GM12878 (cell line): ENCODE results near the gene WFS1. TPM values are rescaled to one million over a fixed set of nuclear protein-coding genes. Genes with fewer than 3 reads are reported as not detected.

Experiments
- CBX3 ChIP-seq: fragments of 200-600 bp; sonication (generic); IDR thresholded peaks from 2 replicates; pipeline ENCODE4 v1.6.1; 2016; ENCODE audit warnings: low read depth, borderline replicate concordance
- CEBPZ ChIP-seq: fragments of 150-350 bp; IDR thresholded peaks from 2 replicates; pipeline ENCODE4 v1.6.1; 2016; ENCODE audit warnings: low read depth, low read length
- ETV6 ChIP-seq, 2 experiments: fragments of 450-650 bp in 1 of 2; IDR thresholded peaks in 1 of 2; conservative IDR thresholded peaks in 1 of 2; 2 replicates each; pipeline ENCODE4 v1.6.1; 2014; ENCODE audit warnings: antibody characterized with exemption in 1 of 2, borderline replicate concordance in 1 of 2, low read depth in 1 of 2, mild to moderate bottlenecking in 1 of 2, moderate library complexity in 1 of 2
- HDAC6 ChIP-seq: fragments of 200-600 bp; sonication (generic); IDR thresholded peaks from one replicate; pipeline ENCODE4 v1.8.0; 2017; ENCODE audit warnings: antibody characterized with exemption; ENCODE audit not compliant: unreplicated experiment
- IRF4 ChIP-seq: IDR thresholded peaks from 2 replicates; pipeline ENCODE4 v1.6.1; 2011; ENCODE audit warnings: low read depth, low read length
- JUNB ChIP-seq: IDR thresholded peaks from 2 replicates; pipeline ENCODE4 v1.6.1; 2016; ENCODE audit warnings: antibody characterized with exemption, mild to moderate bottlenecking
- MYC ChIP-seq: IDR thresholded peaks from 2 replicates; pipeline ENCODE4 v1.6.1; 2011; ENCODE audit warnings: mild to moderate bottlenecking, low read length, moderate library complexity, inconsistent platforms; ENCODE audit not compliant: insufficient read depth, insufficient replicate concordance, insufficient read length, severe bottlenecking
- RCOR1 ChIP-seq: conservative IDR thresholded peaks from 2 replicates; pipeline ENCODE4 v1.6.1; 2012; ENCODE audit warnings: low read depth, low read length, improper control_type of control experiment
- RFX5 ChIP-seq: IDR thresholded peaks from 2 replicates; pipeline ENCODE4 v1.6.1; 2011; ENCODE audit warnings: low read depth, low read length, improper control_type of control experiment
- polyA plus RNA-seq, 11 experiments: library from polyadenylated mRNA; depleted of rRNA in 4 of 11; unstranded in 6 of 11; stranded (reverse) in 5 of 11; fragments of >200 nt; fragmentation: Nextera tagmentation in 4 of 11; fragmentation: Illumina TruSeq in 1 of 11; extraction: Ambion mirVana in 4 of 11; extraction: Trizol in 1 of 11; gene quantifications; 1 replicate in 1 of 11; 2 replicates in 10 of 11; pipeline versions ENCODE4 v1.2.1 to v1.2.3, GENCODE V29; 2011 to 2016; ENCODE audit warnings: inconsistent platforms in 2 of 11, missing spikeins in 2 of 11, low read depth in 1 of 11
- total RNA-seq, 4 experiments: library from RNA; depleted of rRNA in 3 of 4; stranded (reverse); fragments of >200 nt in 3 of 4; fragmentation: Illumina TruSeq in 1 of 4; extraction: Trizol in 1 of 4; gene quantifications; 2 replicates each; pipeline versions ENCODE4 v1.2.1 to v1.2.3, GENCODE V29; 2013 to 2021
- TF ChIP-seq, protein P1 (sequence below): IDR thresholded peaks from 2 replicates; pipeline ENCODE4 v1.6.1; 2012; ENCODE audit warnings: low read depth, low read length, improper control_type of control experiment

The WFS1 gene
- total and polyA plus RNA-seq, 10 of the 15 experiments (the other 5 are each of a cell fraction or from before 2014, with no cell fraction given), result 0.31 to 4.7 (median 2.0) TPM

DNA sequence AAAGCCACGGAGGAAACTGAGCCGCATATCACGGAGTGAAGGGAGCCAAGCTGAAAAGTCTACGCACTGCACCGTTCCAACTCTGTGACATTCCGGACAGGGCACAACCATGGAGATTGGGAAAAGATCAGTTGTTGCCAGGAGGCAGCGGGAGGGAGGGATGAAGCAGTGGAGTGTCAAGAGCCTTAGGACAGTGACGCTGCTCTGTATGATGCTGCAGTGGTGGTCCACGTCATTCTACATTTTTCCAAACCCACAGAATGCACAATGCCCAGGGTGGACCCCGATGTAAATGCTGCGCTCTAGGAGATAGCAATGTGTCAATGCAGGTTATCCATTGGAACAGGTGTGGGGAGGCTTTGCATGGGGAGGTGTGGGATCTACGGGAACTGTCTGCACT is 7.5 kb upstream of the WFS1 start (continued):
- TF ChIP-seq CEBPZ (no peak), HDAC6 (no peak), MYC (no peak), CBX3 (no peak), RCOR1 (no peak), ETV6 (conservative IDR thresholded peaks at IDR 0.05 in 1 of 2, IDR thresholded peaks at IDR 0.05 in 1 of 2; ENCODE audit: borderline replicate concordance in 1 of 2, low read depth in 1 of 2) (no peak), JUNB (no peak), IRF4 (no peak), RFX5 (no peak)
- TF ChIP-seq, protein P1, sequence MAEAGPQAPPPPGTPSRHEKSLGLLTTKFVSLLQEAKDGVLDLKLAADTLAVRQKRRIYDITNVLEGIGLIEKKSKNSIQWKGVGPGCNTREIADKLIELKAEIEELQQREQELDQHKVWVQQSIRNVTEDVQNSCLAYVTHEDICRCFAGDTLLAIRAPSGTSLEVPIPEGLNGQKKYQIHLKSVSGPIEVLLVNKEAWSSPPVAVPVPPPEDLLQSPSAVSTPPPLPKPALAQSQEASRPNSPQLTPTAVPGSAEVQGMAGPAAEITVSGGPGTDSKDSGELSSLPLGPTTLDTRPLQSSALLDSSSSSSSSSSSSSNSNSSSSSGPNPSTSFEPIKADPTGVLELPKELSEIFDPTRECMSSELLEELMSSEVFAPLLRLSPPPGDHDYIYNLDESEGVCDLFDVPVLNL, result no peak
